Measurements from ENCODE around the gene OR5K2. TPM values are rescaled to one million over a fixed set of nuclear protein-coding genes. Genes with fewer than 3 reads are reported as not detected.

OR5K2 gene
- polyA plus RNA-seq (2013, experiment 1 of 2): not detected
- polyA plus RNA-seq (2013, experiment 2 of 2): not detected

GRCh38 chr3:98497381-98497780 lies at the start of gene OR5K2:
Gene OR5K2, plus strand, starts transcription at chr3:98497681. Its CDS starts 0 bp downstream, at chr3:98497681.
- 88% methylated on average over 2 of the region's 2 CpGs for WGBS

DNA sequence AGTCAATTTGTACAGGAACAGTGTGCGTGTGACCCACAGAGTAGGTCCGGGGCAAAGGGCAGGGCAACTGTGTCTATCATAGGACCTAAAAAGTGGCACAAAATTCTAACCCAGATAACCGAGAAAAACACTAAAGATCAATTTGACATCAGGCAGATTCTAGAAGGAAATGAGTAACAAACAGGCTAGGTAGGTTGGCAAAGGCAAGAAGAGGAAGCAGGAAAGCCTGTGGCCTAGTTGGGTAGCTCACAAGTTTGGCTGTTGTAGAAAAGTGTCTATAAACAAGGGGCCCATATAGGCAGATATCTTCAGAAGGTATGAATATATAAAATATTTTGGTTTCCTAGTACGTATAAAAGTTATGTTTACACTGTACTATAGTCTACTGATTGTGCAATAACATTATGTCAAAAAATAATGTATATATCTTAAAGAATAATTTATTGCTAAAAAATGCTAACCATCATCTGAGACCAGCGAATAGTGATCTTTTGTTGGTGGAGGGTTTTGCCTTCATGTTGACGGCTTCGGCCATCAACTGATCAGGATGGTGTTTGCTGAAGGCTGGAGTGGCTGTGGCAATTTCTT lies 47.8 kb upstream of the OR5K2 start:
- H3K4me1 ChIP-seq (ENCODE audit: insufficient read depth, low read length): no peaks in the 10 kb centered on the region
- H3K27ac ChIP-seq (ENCODE audit: low read depth, low read length): no peak overlapping the region
- no peak overlapping the region for H3K4me3 ChIP-seq (ENCODE audit: low read length)
- 100% methylated on average over 6 of the region's 7 CpGs for WGBS
- no peak overlapping the region for H3K9ac ChIP-seq (ENCODE audit: low read depth, low read length)
- H3K9me3 ChIP-seq (ENCODE audit: insufficient read depth, low read depth, low read length): no peaks in the 10 kb centered on the region
- no peaks in the 10 kb centered on the region for H3K36me3 ChIP-seq (ENCODE audit: insufficient read depth, low read length)
- no peaks in the 10 kb centered on the region for H3K27me3 ChIP-seq (ENCODE audit: insufficient read depth, low read length)

More at GRCh38 chr3:98497381-98497780, at the start of gene OR5K2:
- Histone ChIP-seq H3K9me3 (ENCODE audit: insufficient read depth, low read depth, low read length) (no peaks in the 10 kb centered on the region), H3K27me3 (ENCODE audit: insufficient read depth, low read length) (no peaks in the 10 kb centered on the region), H3K4me1 (ENCODE audit: insufficient read depth, low read length) (no peaks in the 10 kb centered on the region), H3K27ac (ENCODE audit: low read depth, low read length) (no peak within 1 kb of the TSS), H3K9ac (ENCODE audit: low read depth, low read length) (no peak within 1 kb of the TSS), H3K36me3 (ENCODE audit: insufficient read depth, low read length) (no peaks in the 10 kb centered on the region), H3K4me3 (ENCODE audit: low read length) (no peak within 1 kb of the TSS)

DNA sequence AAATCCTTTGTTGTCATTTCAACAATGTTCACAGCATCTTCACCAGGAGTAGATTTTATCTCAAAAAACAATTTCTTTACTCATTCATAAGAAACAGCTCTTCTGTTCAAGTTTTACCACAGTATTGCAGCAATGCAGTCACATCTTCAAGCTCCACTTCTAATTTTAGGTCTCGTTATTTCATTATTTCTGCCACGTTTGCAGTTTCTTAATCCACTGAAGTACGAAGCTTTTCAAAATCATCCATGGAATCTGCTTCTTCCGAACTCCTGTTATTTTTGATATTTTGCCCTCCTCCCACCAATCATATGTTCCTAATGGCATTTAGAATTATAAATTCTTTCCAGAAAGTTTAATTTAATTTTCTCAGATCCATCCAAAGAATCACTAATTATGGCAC lies 47.1 kb upstream of the OR5K2 start:
- 93% methylated on average over 4 of the region's 4 CpGs for WGBS
- no peaks in the 10 kb centered on the region for H3K4me1 ChIP-seq (ENCODE audit: insufficient read depth, low read length)
- H3K9ac ChIP-seq (ENCODE audit: low read depth, low read length): no peak overlapping the region

GRCh38 chr3:98453827-98454226 lies 43.7 kb upstream of the OR5K2 start:
- Histone ChIP-seq H3K36me3 (ENCODE audit: insufficient read depth, low read length) (no peaks in the 10 kb centered on the region), H3K27me3 (ENCODE audit: insufficient read depth, low read length) (no peaks in the 10 kb centered on the region), H3K9me3 (ENCODE audit: insufficient read depth, low read depth, low read length) (no peaks in the 10 kb centered on the region), H3K4me3 (ENCODE audit: low read length) (no peak overlapping the region), H3K4me1 (ENCODE audit: insufficient read depth, low read length) (no peaks in the 10 kb centered on the region), H3K27ac (ENCODE audit: low read depth, low read length) (no peak overlapping the region), H3K9ac (ENCODE audit: low read depth, low read length) (no peak overlapping the region)

More for the DNA sequence above, 47.1 kb upstream of the OR5K2 start:
- Histone ChIP-seq H3K36me3 (ENCODE audit: insufficient read depth, low read length) (no peaks in the 10 kb centered on the region), H3K4me3 (ENCODE audit: low read length) (no peak overlapping the region), H3K27ac (ENCODE audit: low read depth, low read length) (no peak overlapping the region), H3K27me3 (ENCODE audit: insufficient read depth, low read length) (no peaks in the 10 kb centered on the region), H3K9me3 (ENCODE audit: insufficient read depth, low read depth, low read length) (no peaks in the 10 kb centered on the region)

GRCh38 chr3:98454929-98455328 lies 42.6 kb upstream of the OR5K2 start:
- H3K27ac ChIP-seq (ENCODE audit: low read depth, low read length): no peak overlapping the region
- no peaks in the 10 kb centered on the region for H3K36me3 ChIP-seq (ENCODE audit: insufficient read depth, low read length)
- H3K9ac ChIP-seq (ENCODE audit: low read depth, low read length): no peak overlapping the region
- H3K4me1 ChIP-seq (ENCODE audit: insufficient read depth, low read length): no peaks in the 10 kb centered on the region
- H3K4me3 ChIP-seq (ENCODE audit: low read length): no peak overlapping the region
- no peaks in the 10 kb centered on the region for H3K9me3 ChIP-seq (ENCODE audit: insufficient read depth, low read depth, low read length)
- no CpG with 5 or more reads among the region's 1 CpG for WGBS
- H3K27me3 ChIP-seq (ENCODE audit: insufficient read depth, low read length): no peaks in the 10 kb centered on the region

DNA sequence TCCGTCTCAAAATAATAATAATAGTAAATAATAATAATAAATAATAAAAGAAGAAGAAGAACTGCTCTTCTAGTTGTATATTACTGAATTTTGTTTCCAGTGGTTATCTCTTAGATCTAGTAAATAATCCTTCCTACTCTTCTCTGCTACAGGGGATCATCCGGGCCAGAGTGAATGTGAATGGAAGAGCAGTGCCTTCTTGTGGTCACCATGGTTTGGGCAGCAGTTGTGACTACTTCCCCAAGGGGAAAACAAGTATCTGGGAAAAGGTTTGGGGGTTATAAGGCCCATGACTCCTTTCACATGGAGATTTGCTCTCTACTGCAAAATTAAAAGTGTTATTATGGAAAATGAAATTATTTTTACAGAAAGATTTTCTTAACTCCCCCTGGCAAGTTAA lies 39.9 kb upstream of the OR5K2 start:
- Histone ChIP-seq H3K9ac (ENCODE audit: low read depth, low read length) (no peak overlapping the region), H3K4me3 (ENCODE audit: low read length) (no peak overlapping the region), H3K9me3 (ENCODE audit: insufficient read depth, low read depth, low read length) (no peaks in the 10 kb centered on the region), H3K36me3 (ENCODE audit: insufficient read depth, low read length) (no peaks in the 10 kb centered on the region), H3K27me3 (ENCODE audit: insufficient read depth, low read length) (no peaks in the 10 kb centered on the region), H3K4me1 (ENCODE audit: insufficient read depth, low read length) (no peaks in the 10 kb centered on the region), H3K27ac (ENCODE audit: low read depth, low read length) (no peak overlapping the region)
- WGBS: 100% methylated on average over 1 of the region's 2 CpGs

DNA sequence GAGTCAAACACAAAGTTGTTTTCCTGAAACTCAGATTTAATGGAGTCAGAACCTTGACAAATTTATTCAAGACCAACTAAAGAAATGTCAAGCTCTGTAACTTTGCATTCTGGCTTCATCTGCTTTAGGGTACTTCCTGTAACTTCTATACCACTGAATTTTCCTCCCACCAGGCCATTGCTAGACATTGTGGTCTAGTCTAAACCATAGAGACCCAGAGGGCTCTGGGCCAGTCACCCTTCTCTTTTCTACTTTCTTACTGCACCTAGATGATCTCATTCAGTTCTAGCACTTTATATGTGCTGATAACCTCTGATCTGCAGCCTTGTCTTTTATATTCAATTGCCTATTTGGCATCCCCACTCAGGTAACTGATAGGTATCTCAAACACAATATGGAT lies 37.3 kb upstream of the OR5K2 start:
- no peaks in the 10 kb centered on the region for H3K36me3 ChIP-seq (ENCODE audit: insufficient read depth, low read length)
- H3K9me3 ChIP-seq (ENCODE audit: insufficient read depth, low read depth, low read length): no peaks in the 10 kb centered on the region
- no peaks in the 10 kb centered on the region for H3K27me3 ChIP-seq (ENCODE audit: insufficient read depth, low read length)
- no peak overlapping the region for H3K4me3 ChIP-seq (ENCODE audit: low read length)
- H3K9ac ChIP-seq (ENCODE audit: low read depth, low read length): no peak overlapping the region
- no peaks in the 10 kb centered on the region for H3K4me1 ChIP-seq (ENCODE audit: insufficient read depth, low read length)
- H3K27ac ChIP-seq (ENCODE audit: low read depth, low read length): no peak overlapping the region

DNA sequence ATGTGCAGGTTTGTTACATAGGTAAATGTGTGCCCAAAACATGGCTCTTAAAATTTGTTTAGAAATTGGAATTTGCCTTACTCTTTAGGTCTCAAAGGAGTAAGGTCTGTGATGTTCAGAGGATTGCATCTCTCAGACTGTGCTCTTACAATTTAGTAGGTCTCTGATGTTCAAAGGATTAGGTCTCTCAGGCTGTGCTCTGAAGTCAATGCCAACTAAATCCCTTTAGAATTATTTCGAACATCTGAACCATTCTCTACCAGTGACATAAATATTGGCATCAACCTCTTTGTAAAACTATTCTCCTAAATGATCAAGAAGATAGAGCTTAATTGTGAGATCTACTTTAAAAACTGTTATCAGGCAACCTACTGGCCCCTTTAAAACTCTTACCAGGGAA lies 34.6 kb upstream of the OR5K2 start, which contains the start of gene OR5K1:
OR5K1 (plus strand) TSS at position 301 of the 400 bp plus-strand sequence. CDS start 6,376 bp downstream, outside the sequence.
- 100% methylated on average over 1 of the region's 1 CpG for WGBS
- no peak within 1 kb of the TSS for H3K27ac ChIP-seq (ENCODE audit: low read depth, low read length)
- no peaks in the 10 kb centered on the region for H3K27me3 ChIP-seq (ENCODE audit: insufficient read depth, low read length)
- no peaks in the 10 kb centered on the region for H3K36me3 ChIP-seq (ENCODE audit: insufficient read depth, low read length)
- no peaks in the 10 kb centered on the region for H3K9me3 ChIP-seq (ENCODE audit: insufficient read depth, low read depth, low read length)
- no peak within 1 kb of the TSS for H3K9ac ChIP-seq (ENCODE audit: low read depth, low read length)
- H3K4me1 ChIP-seq (ENCODE audit: insufficient read depth, low read length): no peaks in the 10 kb centered on the region
- H3K4me3 ChIP-seq (ENCODE audit: low read length): no peak within 1 kb of the TSS

- 78% methylated on average over 3 of the region's 3 CpGs for WGBS
- no peak overlapping the region for H3K9ac ChIP-seq (ENCODE audit: low read depth, low read length)
- no peak overlapping the region for H3K4me3 ChIP-seq (ENCODE audit: low read length)
- no peaks in the 10 kb centered on the region for H3K36me3 ChIP-seq (ENCODE audit: insufficient read depth, low read length)
- no peak overlapping the region for H3K27ac ChIP-seq (ENCODE audit: low read depth, low read length)
- no peaks in the 10 kb centered on the region for H3K27me3 ChIP-seq (ENCODE audit: insufficient read depth, low read length)
- H3K9me3 ChIP-seq (ENCODE audit: insufficient read depth, low read depth, low read length): 0 out of 2 replicates have a peak, but pooled peaks cover 7% of the 10 kb centered on the region
- no peaks in the 10 kb centered on the region for H3K4me1 ChIP-seq (ENCODE audit: insufficient read depth, low read length)
Observed at GRCh38 chr3:98482717-98483482, 14.6 kb upstream of the OR5K2 start.

DNA sequence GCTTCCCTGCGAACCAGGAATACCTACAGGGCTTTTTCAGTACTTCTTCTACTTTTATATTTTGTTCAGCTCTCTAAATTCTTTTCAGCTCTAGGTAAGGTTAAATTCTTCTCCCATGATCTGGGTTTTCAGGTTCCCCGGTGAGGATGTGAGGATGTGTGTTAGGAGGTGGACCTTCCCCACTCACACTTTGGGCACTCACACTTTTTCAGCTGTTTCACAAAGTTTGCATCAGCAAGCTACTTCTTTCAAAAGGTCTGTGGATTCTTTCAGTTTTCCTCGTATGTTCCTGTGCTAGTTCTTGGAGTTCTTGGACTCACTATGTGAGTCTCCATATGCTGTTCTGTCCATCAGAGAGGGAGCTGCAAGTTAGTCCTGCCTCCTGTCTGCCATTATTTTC lies 13.9 kb upstream of the OR5K2 start:
- Histone ChIP-seq H3K27ac (ENCODE audit: low read depth, low read length) (no peak overlapping the region), H3K27me3 (ENCODE audit: insufficient read depth, low read length) (no peaks in the 10 kb centered on the region), H3K9me3 (ENCODE audit: insufficient read depth, low read depth, low read length) (0 out of 2 replicates have a peak, but pooled peaks cover 8% of the 10 kb centered on the region), H3K9ac (ENCODE audit: low read depth, low read length) (no peak overlapping the region), H3K36me3 (ENCODE audit: insufficient read depth, low read length) (no peaks in the 10 kb centered on the region), H3K4me1 (ENCODE audit: insufficient read depth, low read length) (no peaks in the 10 kb centered on the region), H3K4me3 (ENCODE audit: low read length) (no peak overlapping the region)
- 83% methylated on average over 2 of the region's 3 CpGs for WGBS

GRCh38 chr3:98500019-98500418 lies 2.5 kb downstream of the OR5K2 start:
- Histone ChIP-seq H3K27ac (ENCODE audit: low read depth, low read length) (no peak overlapping the region), H3K27me3 (ENCODE audit: insufficient read depth, low read length) (no peaks in the 10 kb centered on the region), H3K9me3 (ENCODE audit: insufficient read depth, low read depth, low read length) (no peaks in the 10 kb centered on the region), H3K9ac (ENCODE audit: low read depth, low read length) (no peak overlapping the region), H3K4me3 (ENCODE audit: low read length) (no peak overlapping the region), H3K36me3 (ENCODE audit: insufficient read depth, low read length) (no peaks in the 10 kb centered on the region), H3K4me1 (ENCODE audit: insufficient read depth, low read length) (no peaks in the 10 kb centered on the region)
- WGBS: 97% methylated on average over 2 of the region's 4 CpGs

Measured in HUES64 (cell line).